ENCODE measurements around the gene KIT. TPM values are rescaled to one million over a fixed set of nuclear protein-coding genes. Genes with fewer than 3 reads are reported as not detected.

KIT gene
- total and polyA plus RNA-seq, 2 donors (not counting 1 experiment from before 2014, with no cell fraction given): 0.01 TPM; not detected in 1

- ATAC-seq (ENCODE audit: low read depth) (no peak), DNase-seq (no peak)
- ChIA-PET CTCF (no interaction called here), POLR2A (interaction anchor here (0.6 kb wide), 1 partner anchor 213 kb away, joined by 6 read pairs; no protein-coding TSS in a partner anchor)
- no peak overlapping the region for H2AFZ ChIP-seq (ENCODE audit: insufficient read depth, low read depth, low read length, poor library complexity, severe bottlenecking)
- H3K4me3 Mint-ChIP-seq: no peak overlapping the region
- H3K9me3 Mint-ChIP-seq (ENCODE audit: insufficient read depth): no peaks in the 10 kb centered on the region
- H3K27me3 ChIP-seq (replicated peaks in 1 of 4; ENCODE audit: control extremely low read depth in 1 of 4, control insufficient read depth in 3 of 4, insufficient read depth in 4 of 4, low read length in 3 of 4): no peaks in the 10 kb centered on the region
- TF ChIP-seq CTCF (IDR thresholded peaks at IDR 0.05) (no peak), EZH2 (IDR thresholded peaks at IDR 0.05; ENCODE audit: borderline replicate concordance, insufficient read depth, low read depth, low read length, poor library complexity, severe bottlenecking) (no peak)
- H3K27ac ChIP-seq (ENCODE audit: low read length in 2 of 2): no peak overlapping the region
- intact Hi-C loops (cut with micrococcal nuclease): no loop called here
- H3K9ac ChIP-seq (ENCODE audit: low read length): no peak overlapping the region
- H3K27ac Mint-ChIP-seq: no peak overlapping the region
- WGBS (ENCODE audit: insufficient coverage): no CpG with 5 or more reads among the region's 3 CpGs
- H3K79me2 ChIP-seq (ENCODE audit: control insufficient read depth, insufficient read depth, low read length): no peaks in the 10 kb centered on the region
- H4K20me1 ChIP-seq (ENCODE audit: control insufficient read depth, insufficient read depth, low read length, poor library complexity, severe bottlenecking): no peaks in the 10 kb centered on the region
- H3K9me3 ChIP-seq (ENCODE audit: control extremely low read depth in 1 of 3, control insufficient read depth in 2 of 3, insufficient read depth in 1 of 3, low read length in 2 of 3): no peaks in the 10 kb centered on the region
- H3K27me3 Mint-ChIP-seq: peaks cover 4% of the 10 kb centered on the region
- no peaks in the 10 kb centered on the region for H3K36me3 ChIP-seq (replicated peaks in 1 of 2; ENCODE audit: control extremely low read depth in 1 of 2, control insufficient read depth in 1 of 2, extremely low read depth in 1 of 2, insufficient read depth in 2 of 2, low read length in 1 of 2)
- H3K4me2 ChIP-seq (replicated peaks; ENCODE audit: low read depth, low read length, poor library complexity, severe bottlenecking): peak overlapping the region; percentile 1
- H3K4me1 Mint-ChIP-seq: peaks cover 23% of the 10 kb centered on the region
- no peak overlapping the region for H3K4me3 ChIP-seq (ENCODE audit: control extremely low read depth in 1 of 5, extremely low read depth in 1 of 5, insufficient read depth in 1 of 5, low read depth in 2 of 5, low read length in 4 of 5)
- H3K4me1 ChIP-seq (ENCODE audit: control insufficient read depth in 2 of 2, insufficient read depth in 2 of 2, low read length in 2 of 2): peaks cover 14 to 27% of the 10 kb centered on the region in 2 donors
Observed at GRCh38 chr4:54728368-54728767, 70.6 kb downstream of the KIT start.

- Mint-ChIP-seq H3K9me3 (ENCODE audit: insufficient read depth) (no peaks in the 10 kb centered on the region), H3K4me1 (peaks cover 23% of the 10 kb centered on the region), H3K4me3 (no peak overlapping the region), H3K27ac (no peak overlapping the region), H3K27me3 (peaks cover 4% of the 10 kb centered on the region)
- Histone ChIP-seq H3K4me3 (ENCODE audit: control extremely low read depth in 1 of 5, extremely low read depth in 1 of 5, insufficient read depth in 1 of 5, low read depth in 2 of 5, low read length in 4 of 5) (no peak overlapping the region), H3K4me1 (ENCODE audit: control insufficient read depth in 2 of 2, insufficient read depth in 2 of 2, low read length in 2 of 2) (peaks cover 14 to 27% of the 10 kb centered on the region in 2 donors), H4K20me1 (ENCODE audit: control insufficient read depth, insufficient read depth, low read length, poor library complexity, severe bottlenecking) (no peaks in the 10 kb centered on the region), H3K27me3 (replicated peaks in 1 of 4; ENCODE audit: control extremely low read depth in 1 of 4, control insufficient read depth in 3 of 4, insufficient read depth in 4 of 4, low read length in 3 of 4) (no peaks in the 10 kb centered on the region), H3K36me3 (replicated peaks in 1 of 2; ENCODE audit: control extremely low read depth in 1 of 2, control insufficient read depth in 1 of 2, extremely low read depth in 1 of 2, insufficient read depth in 2 of 2, low read length in 1 of 2) (no peaks in the 10 kb centered on the region), H3K9ac (ENCODE audit: low read length) (no peak overlapping the region), H2AFZ (ENCODE audit: insufficient read depth, low read depth, low read length, poor library complexity, severe bottlenecking) (no peak overlapping the region), H3K27ac (ENCODE audit: low read length in 2 of 2) (no peak overlapping the region), H3K79me2 (ENCODE audit: control insufficient read depth, insufficient read depth, low read length) (no peaks in the 10 kb centered on the region), H3K9me3 (ENCODE audit: control extremely low read depth in 1 of 3, control insufficient read depth in 2 of 3, insufficient read depth in 1 of 3, low read length in 2 of 3) (no peaks in the 10 kb centered on the region), H3K4me2 (replicated peaks; ENCODE audit: low read depth, low read length, poor library complexity, severe bottlenecking) (no peak overlapping the region)
- ChIA-PET POLR2A (no interaction called here), CTCF (no interaction called here)
- no CpG with 5 or more reads among the region's 1 CpG for WGBS (ENCODE audit: insufficient coverage)
- DNase-seq (no peak), ATAC-seq (ENCODE audit: low read depth) (no peak)
- intact Hi-C loops (cut with micrococcal nuclease): no loop called here
- TF ChIP-seq CTCF (IDR thresholded peaks at IDR 0.05) (no peak), EZH2 (IDR thresholded peaks at IDR 0.05; ENCODE audit: borderline replicate concordance, insufficient read depth, low read depth, low read length, poor library complexity, severe bottlenecking) (no peak)
Observed at GRCh38 chr4:54729256-54729655, 71.5 kb downstream of the KIT start.
